ENCODE results near the gene GRAMD1A. TPM values are rescaled to one million over a fixed set of nuclear protein-coding genes. Genes with fewer than 3 reads are reported as not detected.

The GRAMD1A gene
- polyA plus RNA-seq, 1 experiment: 74.9 TPM

GRCh38 chr19:34982275-34982674 is 17.8 kb upstream of the GRAMD1A start:
- Histone ChIP-seq H3K36me3 (ENCODE audit: control insufficient read depth, insufficient read depth, low read length) (no peaks in the 10 kb centered on the region), H3K27me3 (ENCODE audit: control insufficient read depth, insufficient read depth, low read length) (no peaks in the 10 kb centered on the region), H3K4me3 (ENCODE audit: low read depth, low read length) (no peak overlapping the region)
- POLR2A ChIA-PET: no interaction called here
- CTCF ChIA-PET: interaction anchor here (0.8 kb wide), 1 partner anchor 9 kb away, joined by 6 read pairs; no protein-coding TSS in a partner anchor
- DNase-seq (ENCODE audit: low read depth): no peak
- no peak for TF ChIP-seq CTCF (IDR thresholded peaks at IDR 0.05; ENCODE audit: insufficient read depth, low read depth, low read length)

- Histone ChIP-seq H3K36me3 (ENCODE audit: control insufficient read depth, insufficient read depth, low read length) (no peaks in the 10 kb centered on the region), H3K4me3 (ENCODE audit: low read depth, low read length) (no peak overlapping the region), H3K27me3 (ENCODE audit: control insufficient read depth, insufficient read depth, low read length) (no peaks in the 10 kb centered on the region)
- no peak for DNase-seq (ENCODE audit: low read depth)
- no peak for TF ChIP-seq CTCF (IDR thresholded peaks at IDR 0.05; ENCODE audit: insufficient read depth, low read depth, low read length)
- ChIA-PET CTCF (interaction anchor here (1.0 kb wide), 1 partner anchor 61 kb away, joined by 3 read pairs; no protein-coding TSS in a partner anchor), POLR2A (no interaction called here)
These were observed 16.3 kb upstream of the GRAMD1A start for GRCh38 chr19:34983786-34984185.

GRCh38 chr19:34984287-34984686 is 15.8 kb upstream of the GRAMD1A start:
- CTCF ChIA-PET: interaction anchor here (1.0 kb wide), 1 partner anchor 60 kb away, joined by 3 read pairs; no protein-coding TSS in a partner anchor
- POLR2A ChIA-PET: no interaction called here

GRCh38 chr19:34985249-34986022 is 14.7 kb upstream of the GRAMD1A start:
- no peak overlapping the region for H3K4me3 ChIP-seq (ENCODE audit: low read depth, low read length)
- no peak for DNase-seq (ENCODE audit: low read depth)
- no peaks in the 10 kb centered on the region for H3K36me3 ChIP-seq (ENCODE audit: control insufficient read depth, insufficient read depth, low read length)
- H3K27me3 ChIP-seq (ENCODE audit: control insufficient read depth, insufficient read depth, low read length): no peaks in the 10 kb centered on the region
- ChIA-PET POLR2A (no interaction called here), CTCF (interaction anchor here (0.8 to 1.5 kb wide), 5 partner anchors 10 to 82 kb away, joined by 3 to 4 read pairs (median 3); no protein-coding TSS in a partner anchor)
- TF ChIP-seq CTCF (IDR thresholded peaks at IDR 0.05; ENCODE audit: insufficient read depth, low read depth, low read length): no peak

More at GRCh38 chr19:34984287-34984686, 15.8 kb upstream of the GRAMD1A start:
- H3K36me3 ChIP-seq (ENCODE audit: control insufficient read depth, insufficient read depth, low read length): no peaks in the 10 kb centered on the region
- no peaks in the 10 kb centered on the region for H3K27me3 ChIP-seq (ENCODE audit: control insufficient read depth, insufficient read depth, low read length)
- no peak overlapping the region for H3K4me3 ChIP-seq (ENCODE audit: low read depth, low read length)
- no peak for TF ChIP-seq CTCF (IDR thresholded peaks at IDR 0.05; ENCODE audit: insufficient read depth, low read depth, low read length)
- no peak for DNase-seq (ENCODE audit: low read depth)

GRCh38 chr19:34988119-34988518 is 12.0 kb upstream of the GRAMD1A start:
- ChIA-PET POLR2A (no interaction called here), CTCF (no interaction called here)
- H3K36me3 ChIP-seq (ENCODE audit: control insufficient read depth, insufficient read depth, low read length): no peaks in the 10 kb centered on the region
- H3K4me3 ChIP-seq (ENCODE audit: low read depth, low read length): no peak overlapping the region
- no peaks in the 10 kb centered on the region for H3K27me3 ChIP-seq (ENCODE audit: control insufficient read depth, insufficient read depth, low read length)
- no peak for DNase-seq (ENCODE audit: low read depth)
- TF ChIP-seq CTCF (IDR thresholded peaks at IDR 0.05; ENCODE audit: insufficient read depth, low read depth, low read length): no peak

Data from BJ (cell line).